Measurements from ENCODE around the gene AQP1.

DNA sequence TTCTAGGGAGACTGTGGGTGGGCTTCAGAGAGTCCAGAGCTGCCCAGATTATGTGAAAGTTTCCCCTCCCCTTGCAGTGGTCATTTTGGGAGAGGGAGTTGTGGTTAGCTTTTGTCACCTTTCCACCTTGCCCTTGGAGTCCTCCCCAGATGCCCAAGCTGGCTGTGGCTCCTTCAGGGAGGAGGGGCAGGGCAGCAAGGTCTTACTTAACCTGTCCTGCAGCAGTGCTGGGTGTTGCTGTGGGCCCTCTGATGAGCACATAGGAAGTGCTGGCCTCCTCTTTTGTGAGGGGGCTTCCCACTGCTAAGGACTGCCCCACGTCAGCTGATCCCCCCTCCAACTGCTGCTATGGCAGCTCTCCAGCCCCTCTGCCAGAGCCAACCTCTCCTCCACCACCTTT lies 17.6 kb upstream of the AQP1 start:
- TF ChIP-seq, protein P1, sequence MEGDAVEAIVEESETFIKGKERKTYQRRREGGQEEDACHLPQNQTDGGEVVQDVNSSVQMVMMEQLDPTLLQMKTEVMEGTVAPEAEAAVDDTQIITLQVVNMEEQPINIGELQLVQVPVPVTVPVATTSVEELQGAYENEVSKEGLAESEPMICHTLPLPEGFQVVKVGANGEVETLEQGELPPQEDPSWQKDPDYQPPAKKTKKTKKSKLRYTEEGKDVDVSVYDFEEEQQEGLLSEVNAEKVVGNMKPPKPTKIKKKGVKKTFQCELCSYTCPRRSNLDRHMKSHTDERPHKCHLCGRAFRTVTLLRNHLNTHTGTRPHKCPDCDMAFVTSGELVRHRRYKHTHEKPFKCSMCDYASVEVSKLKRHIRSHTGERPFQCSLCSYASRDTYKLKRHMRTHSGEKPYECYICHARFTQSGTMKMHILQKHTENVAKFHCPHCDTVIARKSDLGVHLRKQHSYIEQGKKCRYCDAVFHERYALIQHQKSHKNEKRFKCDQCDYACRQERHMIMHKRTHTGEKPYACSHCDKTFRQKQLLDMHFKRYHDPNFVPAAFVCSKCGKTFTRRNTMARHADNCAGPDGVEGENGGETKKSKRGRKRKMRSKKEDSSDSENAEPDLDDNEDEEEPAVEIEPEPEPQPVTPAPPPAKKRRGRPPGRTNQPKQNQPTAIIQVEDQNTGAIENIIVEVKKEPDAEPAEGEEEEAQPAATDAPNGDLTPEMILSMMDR (IDR thresholded peaks at IDR 0.05), result no peak
- TF ChIP-seq ZSCAN20 (CRISPR knock-in tag; IDR thresholded peaks at IDR 0.05) (no peak), CHD4 (IDR thresholded peaks at IDR 0.05; ENCODE audit: borderline replicate concordance) (no peak)

Data from A549 (cell line).